GM12891 (cell line): ENCODE results near the gene DSEL.

Source experiments
- PAX5 ChIP-seq: IDR thresholded peaks from 2 replicates; pipeline ENCODE4 v1.6.1; 2011; ENCODE audit warnings: low read length, moderate library complexity, mild to moderate bottlenecking; ENCODE audit not compliant: insufficient read depth, severe bottlenecking
- POLR2A ChIP-seq: IDR thresholded peaks from 2 replicates; pipeline ENCODE4 v1.6.1; 2011; ENCODE audit warnings: low read depth, low read length, control low read depth
- POLR2AphosphoS5 ChIP-seq: IDR thresholded peaks from 2 replicates; pipeline ENCODE4 v1.6.1; 2011; ENCODE audit warnings: low read depth, low read length, control low read depth
- POU2F2 ChIP-seq: IDR thresholded peaks from 2 replicates; pipeline ENCODE4 v1.6.1; 2011; ENCODE audit warnings: low read depth, mild to moderate bottlenecking, control low read depth, low read length, moderate library complexity
- SPI1 ChIP-seq: IDR thresholded peaks from 2 replicates; pipeline ENCODE4 v1.6.1; 2011; ENCODE audit warnings: low read depth, low read length, control low read depth
- TAF1 ChIP-seq: IDR thresholded peaks from 2 replicates; pipeline ENCODE4 v1.6.1; 2011; ENCODE audit warnings: low read depth, low read length, control low read depth

DNA sequence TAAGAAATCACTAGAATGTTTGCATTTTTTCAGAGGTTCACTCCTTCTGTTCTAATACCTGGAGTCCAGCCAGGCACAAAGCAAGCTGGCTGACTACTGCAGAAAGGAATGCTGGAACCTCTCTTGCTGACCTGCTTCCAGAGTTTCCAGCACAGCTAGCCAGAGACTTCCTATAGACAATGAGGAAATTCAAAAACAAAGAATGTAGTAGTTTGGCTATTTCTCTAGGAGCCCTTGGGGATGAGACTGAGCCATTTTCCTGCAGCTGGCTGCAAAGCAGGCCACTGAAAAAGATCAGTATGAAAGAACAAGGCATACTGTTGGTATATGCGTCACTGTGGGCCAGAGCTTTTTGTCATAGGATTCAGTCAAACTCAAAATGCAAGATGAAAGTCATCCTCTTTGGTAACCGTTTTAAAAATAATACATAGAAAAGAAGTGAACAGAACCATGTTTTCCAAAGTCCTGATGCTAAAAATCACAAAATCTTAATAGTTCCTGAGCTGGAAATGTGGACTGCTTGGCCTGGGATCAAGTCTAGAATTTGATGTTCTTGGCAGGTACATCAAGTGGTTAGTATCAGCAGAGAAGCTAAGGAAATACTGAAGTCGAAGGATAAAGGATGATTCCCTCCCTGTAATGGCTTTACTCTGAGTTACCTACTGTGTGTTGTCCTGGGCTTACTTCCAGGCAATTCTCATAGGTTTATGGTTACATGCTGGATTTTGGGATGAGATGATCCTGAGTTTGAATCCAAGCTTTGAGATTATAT lies 9.0 kb upstream of the DSEL start:
- TF ChIP-seq TAF1 (no peak), POLR2A (no peak), POLR2AphosphoS5 (no peak), PAX5 (no peak), SPI1 (no peak), POU2F2 (no peak)
